Thyroid gland (tissue), 4 donors: Measurements from ENCODE around the gene MAJIN. TPM values are rescaled to one million over a fixed set of nuclear protein-coding genes. Genes with fewer than 3 reads are reported as not detected.

ENCODE experiments used
- DNase-seq, 2 donors: peaks; one replicate each; pipeline ENCODE4 v3.0.0-alpha.2; 2019
- H3K27ac ChIP-seq, 3 donors: fragments of 200-600 bp; sonication (generic); 1 replicate in 2 of 3; 2 replicates in 1 of 3; pipeline ENCODE4 v1.5.1; 2016 to 2019; ENCODE audit warnings: mild to moderate bottlenecking in 1 of 3, moderate library complexity in 1 of 3
- H3K27me3 ChIP-seq: fragments of 200-600 bp; sonication (generic); one replicate; pipeline ENCODE4 v1.5.1; 2019
- H3K36me3 ChIP-seq, 2 donors: fragments of 200-600 bp; sonication (generic); one replicate each; pipeline ENCODE4 v1.5.1; 2016 to 2019
- H3K4me1 ChIP-seq, 2 donors: fragments of 200-600 bp; sonication (generic); one replicate each; pipeline ENCODE4 v1.5.1; 2017 to 2019
- H3K4me3 ChIP-seq, 3 donors: fragments of 200-600 bp; sonication (generic); replicated peaks in 1 of 3; 1 replicate in 2 of 3; 2 replicates in 1 of 3; pipeline ENCODE4 v1.5.1; 2016; ENCODE audit warnings: mild to moderate bottlenecking in 1 of 3
- H3K9me3 ChIP-seq: fragments of 200-600 bp; sonication (generic); one replicate; pipeline ENCODE4 v1.5.1; 2017
- POLR2A ChIP-seq, 2 donors: fragments of 450-650 bp; IDR thresholded peaks; one replicate each; pipeline ENCODE4 v1.6.1; 2017; ENCODE audit warnings: antibody characterized with exemption in 2 of 2, mild to moderate bottlenecking in 2 of 2, moderate library complexity in 1 of 2
- WGBS, 2 donors: methylation state at CpG; one replicate each; pipeline ENCODE4 v1.1.5; 2017; 5-methylcytosine and 5-hydroxymethylcytosine counted together
- intact Hi-C: fragments of 100-400 bp; cut with DNase I; formaldehyde crosslinking; loops from one replicate; pipeline ENCODE4 v1.15.1; 2023
- total RNA-seq, 4 donors: library from RNA; depleted of rRNA; stranded (reverse); fragments of >200 nt; gene quantifications; one replicate each; pipeline ENCODE4 v1.2.3, GENCODE V29; 2016
- TF ChIP-seq, protein P1 (sequence below), 6 experiments: fragments of 200-600 bp in 3 of 6; fragments of 450-650 bp in 3 of 6; sonication (generic) in 3 of 6; IDR thresholded peaks; one replicate each; pipeline ENCODE4 v1.5.1; 2016 to 2019; ENCODE audit warnings: antibody characterized with exemption in 6 of 6, mild to moderate bottlenecking in 2 of 6, inconsistent platforms in 1 of 6, moderate library complexity in 1 of 6

Gene MAJIN
- total RNA-seq, 4 donors from 2014 or later: 0.27 TPM; not detected in 3

GRCh38 chr11:64921384-64921783 lies 50.5 kb downstream of the MAJIN start:
- Histone ChIP-seq H3K27me3 (no peaks in the 10 kb centered on the region), H3K27ac (no peak overlapping the region), H3K36me3 (no peaks in the 10 kb centered on the region), H3K4me3 (no peak overlapping the region), H3K4me1 (peaks cover 17 to 24% of the 10 kb centered on the region in 2 donors), H3K9me3 (no peaks in the 10 kb centered on the region)
- no peak for DNase-seq
- WGBS, 2 donors: 69 to 81% methylated on average over 2 of the region's 3 CpGs
- intact Hi-C loops: loop anchor here (5.0 kb wide), 1 partner anchor 106 kb away; the partner anchor contains the start of gene SNX15
- no peak for TF ChIP-seq POLR2A (IDR thresholded peaks at IDR 0.05)
- TF ChIP-seq, protein P1, sequence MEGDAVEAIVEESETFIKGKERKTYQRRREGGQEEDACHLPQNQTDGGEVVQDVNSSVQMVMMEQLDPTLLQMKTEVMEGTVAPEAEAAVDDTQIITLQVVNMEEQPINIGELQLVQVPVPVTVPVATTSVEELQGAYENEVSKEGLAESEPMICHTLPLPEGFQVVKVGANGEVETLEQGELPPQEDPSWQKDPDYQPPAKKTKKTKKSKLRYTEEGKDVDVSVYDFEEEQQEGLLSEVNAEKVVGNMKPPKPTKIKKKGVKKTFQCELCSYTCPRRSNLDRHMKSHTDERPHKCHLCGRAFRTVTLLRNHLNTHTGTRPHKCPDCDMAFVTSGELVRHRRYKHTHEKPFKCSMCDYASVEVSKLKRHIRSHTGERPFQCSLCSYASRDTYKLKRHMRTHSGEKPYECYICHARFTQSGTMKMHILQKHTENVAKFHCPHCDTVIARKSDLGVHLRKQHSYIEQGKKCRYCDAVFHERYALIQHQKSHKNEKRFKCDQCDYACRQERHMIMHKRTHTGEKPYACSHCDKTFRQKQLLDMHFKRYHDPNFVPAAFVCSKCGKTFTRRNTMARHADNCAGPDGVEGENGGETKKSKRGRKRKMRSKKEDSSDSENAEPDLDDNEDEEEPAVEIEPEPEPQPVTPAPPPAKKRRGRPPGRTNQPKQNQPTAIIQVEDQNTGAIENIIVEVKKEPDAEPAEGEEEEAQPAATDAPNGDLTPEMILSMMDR (IDR thresholded peaks at IDR 0.05): no peak

- no peak for DNase-seq
- WGBS, 2 donors: 77 to 95% methylated on average over 2 of the region's 2 CpGs
- H3K36me3 ChIP-seq: no peaks in the 10 kb centered on the region
- intact Hi-C loops: loop anchor here (5.0 kb wide), 1 partner anchor 107 kb away; the partner anchor contains the start of gene SNX15
- peaks cover 19 to 22% of the 10 kb centered on the region in 2 donors for H3K4me1 ChIP-seq
- no peaks in the 10 kb centered on the region for H3K27me3 ChIP-seq
- H3K4me3 ChIP-seq: no peak overlapping the region
- no peaks in the 10 kb centered on the region for H3K9me3 ChIP-seq
- H3K27ac ChIP-seq: no peak overlapping the region
- TF ChIP-seq, protein P1 (IDR thresholded peaks at IDR 0.05): no peak
- no peak for TF ChIP-seq POLR2A (IDR thresholded peaks at IDR 0.05)
Observed at GRCh38 chr11:64920124-64920523, 51.8 kb downstream of the MAJIN start.

GRCh38 chr11:64919627-64920026 lies 52.3 kb downstream of the MAJIN start:
- Histone ChIP-seq H3K4me1 (peaks cover 19 to 22% of the 10 kb centered on the region in 2 donors), H3K4me3 (no peak overlapping the region), H3K27ac (no peak overlapping the region), H3K27me3 (no peaks in the 10 kb centered on the region), H3K9me3 (no peaks in the 10 kb centered on the region), H3K36me3 (no peaks in the 10 kb centered on the region)
- WGBS, 2 donors: 85 to 88% methylated on average over 8 of the region's 8 CpGs
- intact Hi-C loops: loop anchor here (5.0 to 10.0 kb wide), 2 partner anchors 108 to 195 kb away; partner anchors contain the start of genes SNX15, TM7SF2 and ZNHIT2
- no peak for DNase-seq
- TF ChIP-seq POLR2A (IDR thresholded peaks at IDR 0.05): no peak
- TF ChIP-seq, protein P1 (IDR thresholded peaks at IDR 0.05): no peak

DNA sequence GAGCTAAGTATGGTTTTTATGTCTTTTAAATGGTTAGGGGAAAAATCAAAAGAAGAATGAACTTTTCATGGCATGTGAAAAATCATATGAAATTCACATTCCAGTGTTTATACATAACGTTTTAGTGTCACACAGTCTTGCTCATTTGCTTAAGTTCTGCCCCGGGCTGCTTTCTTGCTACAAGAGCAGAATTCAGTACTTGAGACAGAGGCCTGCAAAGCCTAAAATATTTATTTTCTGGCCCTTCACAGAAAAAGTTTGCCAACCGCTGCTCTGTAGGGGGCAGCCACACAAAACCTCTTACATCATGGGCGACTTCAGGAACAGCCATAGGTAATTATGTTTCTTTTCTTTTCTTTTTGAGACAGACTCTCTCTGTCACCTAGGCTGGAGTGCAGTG lies 53.9 kb downstream of the MAJIN start:
- no peaks in the 10 kb centered on the region for H3K9me3 ChIP-seq
- WGBS, 2 donors: 12 to 18% methylated on average over 4 of the region's 4 CpGs
- intact Hi-C loops: loop anchor here (10.0 kb wide), 1 partner anchor 197 kb away; the partner anchor contains the start of genes TM7SF2 and ZNHIT2
- DNase-seq: peak; percentile 37 to 39
- H3K4me1 ChIP-seq: peaks cover 16 to 19% of the 10 kb centered on the region in 2 donors
- H3K36me3 ChIP-seq: peaks cover 11 to 12% of the 10 kb centered on the region in 2 donors
- no peak for TF ChIP-seq POLR2A (IDR thresholded peaks at IDR 0.05)
- TF ChIP-seq, protein P1 (IDR thresholded peaks at IDR 0.05): peak in 2 of 6 experiments; percentile 11 to 20
- H3K4me3 ChIP-seq: peak overlapping the region in 1 of 3 donors; percentile 37
- H3K27me3 ChIP-seq: no peaks in the 10 kb centered on the region
- H3K27ac ChIP-seq: peak overlapping the region; percentile 12 to 85 (median 76)

GRCh38 chr11:64917663-64917995 lies 54.3 kb downstream of the MAJIN start:
- H3K4me3 ChIP-seq: peak overlapping the region in 2 of 3 donors; percentile 10 to 37
- peak overlapping the region; percentile 12 to 85 (median 76) for H3K27ac ChIP-seq
- intact Hi-C loops: loop anchor here (10.0 kb wide), 1 partner anchor 197 kb away; the partner anchor contains the start of genes TM7SF2 and ZNHIT2
- H3K4me1 ChIP-seq: peaks cover 16 to 19% of the 10 kb centered on the region in 2 donors
- no peaks in the 10 kb centered on the region for H3K9me3 ChIP-seq
- H3K36me3 ChIP-seq: peaks cover 15 to 16% of the 10 kb centered on the region in 2 donors
- DNase-seq: no peak
- 5 to 8% methylated on average over 6 of the region's 6 CpGs for WGBS, 2 donors
- H3K27me3 ChIP-seq: no peaks in the 10 kb centered on the region
- TF ChIP-seq, protein P1 (IDR thresholded peaks at IDR 0.05): no peak
- no peak for TF ChIP-seq POLR2A (IDR thresholded peaks at IDR 0.05)
